DMS79 treated with DMSO at 0.1 percent for 48 hours (cell line): Measurements from ENCODE around the gene OR10A3.

Source experiments
- DNase-seq: peaks from one replicate; lab custom pipeline; 2025; lab: John Stamatoyannopoulos, UW

Gene OR10A3

DNA sequence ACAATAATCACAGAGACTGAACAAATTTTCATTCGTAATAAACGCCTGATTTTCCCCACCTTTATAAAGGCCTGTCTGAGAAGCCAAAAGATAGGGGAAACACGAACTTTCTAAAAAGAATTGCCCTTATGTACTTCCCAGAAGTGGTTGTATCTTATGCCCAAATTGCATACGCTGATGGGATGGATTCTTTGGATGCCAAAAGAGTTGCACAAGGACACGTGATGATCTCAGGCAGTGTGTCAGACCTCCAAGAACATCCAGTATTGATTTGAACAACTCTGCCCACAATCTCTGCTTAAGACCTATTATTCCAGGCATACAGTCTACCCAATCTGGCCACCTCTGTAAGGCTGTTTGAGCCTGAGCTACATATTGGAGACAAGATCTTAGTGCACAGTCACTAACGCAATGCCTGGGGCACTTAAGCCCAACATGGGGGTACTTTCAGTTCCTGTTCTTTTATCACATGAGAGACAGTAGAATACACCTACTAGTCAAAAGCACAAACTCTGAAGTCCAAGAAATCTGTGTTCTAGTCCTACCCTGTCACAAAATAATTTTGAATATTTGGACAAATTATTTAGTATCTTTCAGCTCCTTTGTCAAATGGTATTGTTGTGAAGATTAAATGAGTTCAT lies 49.3 kb downstream of the OR10A3 start:
- no peak for DNase-seq

GRCh38 chr11:7890417-7891172 lies 50.9 kb downstream of the OR10A3 start:
- no peak for DNase-seq

DNA sequence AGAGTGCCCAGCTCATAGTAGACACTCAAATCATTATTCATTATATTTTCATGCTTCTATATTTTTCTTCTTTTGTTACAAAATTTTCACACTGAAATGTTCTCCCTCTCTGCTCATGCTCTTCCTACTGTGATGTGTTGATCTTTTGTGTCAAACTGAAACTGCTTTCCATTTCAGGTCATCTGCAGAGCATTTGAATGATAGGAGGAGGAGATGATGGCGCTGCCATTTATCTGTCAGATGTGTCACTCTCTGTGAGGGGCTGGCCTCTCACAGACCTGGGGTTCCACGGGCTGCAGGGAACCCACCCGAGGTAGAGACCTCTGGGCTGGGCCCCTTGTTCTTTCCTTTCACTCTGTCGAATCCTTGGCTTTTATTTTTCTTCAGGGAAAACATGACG lies 51.5 kb downstream of the OR10A3 start:
- no peak for DNase-seq
